HG02981 (cell line): ENCODE measurements around the gene APBA1.

Experiments used
- ATAC-seq: cut with Tn5 transposase; IDR thresholded peaks from one replicate; pipeline ENCODE4 v1.9.1; 2021; ENCODE audit warnings: mild to moderate bottlenecking, moderate library complexity; ENCODE audit not compliant: unreplicated experiment

APBA1 gene

DNA sequence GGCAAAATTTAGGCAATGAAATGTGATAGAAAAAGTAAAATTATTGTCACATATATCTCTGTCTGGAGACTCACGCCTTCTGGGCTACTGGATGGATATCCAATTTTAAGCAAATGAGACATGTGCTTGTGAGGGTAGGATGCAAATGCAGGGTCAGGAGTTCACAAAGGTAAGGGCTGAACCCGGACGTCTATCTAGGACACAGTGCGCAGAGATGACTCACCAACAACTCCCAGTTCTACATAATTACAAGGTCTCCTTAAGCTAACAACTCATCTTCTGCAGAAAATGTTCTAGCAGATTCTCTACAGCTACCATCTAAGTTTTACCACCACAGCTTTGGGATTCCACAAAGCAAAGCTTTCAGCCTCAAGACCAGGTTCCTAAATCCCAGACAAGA, 186.7 kb downstream of the APBA1 start:
- ATAC-seq: no peak

DNA sequence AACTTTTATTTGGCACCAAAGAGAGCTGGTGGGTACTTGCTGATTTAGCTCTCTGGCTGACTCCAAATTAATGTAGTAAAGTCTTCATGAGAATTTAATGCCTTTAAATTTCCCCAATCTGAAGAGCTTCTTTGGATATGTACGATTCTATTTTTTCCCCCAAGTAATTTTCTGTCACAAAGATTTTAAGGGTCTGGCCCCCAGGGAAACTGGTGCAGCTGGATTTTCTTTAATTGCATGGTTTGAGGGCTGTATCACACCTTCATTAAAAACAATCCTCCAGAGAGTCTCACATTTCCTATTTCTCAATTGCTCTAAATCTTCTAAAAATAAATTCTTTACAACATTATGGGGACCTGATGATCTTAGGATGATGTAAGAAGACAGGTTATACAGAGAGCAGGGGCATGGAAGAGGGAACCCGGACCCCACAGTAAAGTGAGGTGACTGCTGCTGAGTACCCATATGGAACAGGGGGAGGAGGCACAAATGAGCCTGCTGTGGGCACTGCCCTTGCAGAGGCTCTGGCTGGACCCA, 188.2 kb downstream of the APBA1 start:
- no peak for ATAC-seq

DNA sequence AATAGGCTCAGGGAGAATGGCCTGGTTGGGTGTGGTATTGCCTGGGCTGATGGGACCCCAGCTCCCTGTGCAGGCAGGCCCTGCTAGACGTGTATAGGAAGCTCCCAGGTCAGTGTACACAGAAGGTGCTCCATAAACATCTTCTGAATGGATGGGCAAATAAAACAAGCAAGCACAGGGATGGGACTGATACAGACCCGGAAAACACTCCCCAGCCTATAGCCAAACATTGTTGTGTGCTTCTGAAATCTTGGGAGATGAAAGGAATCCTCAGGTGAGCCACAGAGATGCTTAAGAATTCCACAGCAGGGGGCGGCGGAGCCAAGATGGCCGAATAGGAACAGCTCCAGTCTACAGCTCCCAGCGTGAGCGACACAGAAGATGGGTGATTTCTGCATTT, 195.4 kb downstream of the APBA1 start:
- no peak for ATAC-seq

DNA sequence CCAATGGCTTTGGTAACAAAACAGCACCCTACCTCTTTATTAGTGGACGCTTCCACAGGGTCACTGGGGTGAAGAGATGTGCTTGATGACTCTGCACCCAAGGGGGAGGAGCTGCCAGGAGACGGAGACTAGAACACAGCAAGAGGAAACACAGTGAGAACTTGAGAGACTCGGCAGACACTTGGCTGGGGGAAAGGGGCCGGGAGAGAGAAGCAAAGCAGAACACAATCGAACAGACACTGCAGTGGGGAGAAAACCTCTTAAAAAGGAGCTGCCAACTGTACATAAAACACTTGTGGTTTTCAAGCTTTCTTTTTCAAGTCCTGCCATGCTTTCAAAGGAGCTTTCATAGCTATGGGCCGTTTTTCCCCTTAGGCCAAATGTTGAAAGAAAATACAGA, 196.2 kb downstream of the APBA1 start:
- no peak for ATAC-seq

DNA sequence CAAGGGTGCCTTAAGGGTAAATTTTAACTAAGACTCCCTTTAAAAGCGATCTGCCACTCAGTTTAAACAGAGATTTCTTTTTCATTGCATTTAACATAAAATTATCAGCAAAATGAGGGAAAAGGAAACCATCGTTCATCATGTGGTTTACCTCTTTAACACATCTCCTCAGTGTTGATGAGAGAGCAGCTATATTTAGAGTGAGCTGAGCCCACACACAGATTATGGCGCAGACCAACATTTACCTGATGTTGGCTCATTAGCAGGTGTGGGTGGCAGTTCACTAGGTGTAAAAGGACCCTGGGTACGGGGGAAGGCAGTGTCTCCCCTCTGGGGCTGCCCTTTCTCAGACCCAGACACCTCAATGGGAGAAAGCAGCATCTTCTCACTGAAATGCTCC, 197.3 kb downstream of the APBA1 start:
- ATAC-seq: no peak

DNA sequence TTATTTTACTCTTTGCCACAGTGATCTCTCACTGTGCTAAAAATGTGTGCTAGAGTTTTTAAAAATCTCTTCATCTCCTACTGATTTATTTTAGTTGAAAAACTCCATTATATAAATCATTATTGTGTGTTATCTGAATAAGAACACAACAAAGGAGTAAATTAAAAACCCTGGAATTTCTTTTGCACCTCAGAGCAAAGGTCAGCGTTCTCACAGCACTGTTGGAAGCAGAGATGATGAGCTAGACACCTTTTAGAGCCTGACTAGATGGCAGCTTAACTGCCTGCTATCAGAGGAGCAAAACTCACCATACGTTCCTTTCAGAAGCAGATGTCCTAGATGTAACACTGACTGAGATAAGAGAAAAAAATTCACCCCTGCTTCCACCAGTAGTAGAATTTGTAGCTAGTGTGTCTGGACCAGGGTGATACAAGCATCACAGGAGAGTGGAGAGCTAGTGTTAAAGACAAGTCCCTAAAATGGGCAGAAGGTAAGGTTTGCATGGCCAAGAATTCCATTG, 200.0 kb downstream of the APBA1 start:
- ATAC-seq: no peak

DNA sequence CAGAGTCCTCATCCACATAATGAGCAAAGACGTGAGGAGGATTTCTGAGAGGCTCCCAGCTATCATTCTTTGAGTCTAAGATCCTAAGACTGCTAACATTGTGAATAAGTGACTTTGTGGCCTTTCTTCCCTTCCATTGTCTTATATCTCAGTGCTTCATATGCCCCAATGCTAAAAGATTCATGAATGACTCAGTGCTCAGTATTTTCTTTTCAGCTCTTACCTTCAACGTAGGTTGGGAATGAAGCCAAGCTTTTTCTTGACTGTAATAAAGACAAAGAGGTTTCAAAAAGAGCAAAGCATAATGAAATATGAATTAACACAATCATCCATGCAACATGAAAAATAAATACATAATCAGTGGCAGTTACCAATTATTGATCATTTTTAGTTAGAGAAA, 200.7 kb downstream of the APBA1 start:
- no peak for ATAC-seq

DNA sequence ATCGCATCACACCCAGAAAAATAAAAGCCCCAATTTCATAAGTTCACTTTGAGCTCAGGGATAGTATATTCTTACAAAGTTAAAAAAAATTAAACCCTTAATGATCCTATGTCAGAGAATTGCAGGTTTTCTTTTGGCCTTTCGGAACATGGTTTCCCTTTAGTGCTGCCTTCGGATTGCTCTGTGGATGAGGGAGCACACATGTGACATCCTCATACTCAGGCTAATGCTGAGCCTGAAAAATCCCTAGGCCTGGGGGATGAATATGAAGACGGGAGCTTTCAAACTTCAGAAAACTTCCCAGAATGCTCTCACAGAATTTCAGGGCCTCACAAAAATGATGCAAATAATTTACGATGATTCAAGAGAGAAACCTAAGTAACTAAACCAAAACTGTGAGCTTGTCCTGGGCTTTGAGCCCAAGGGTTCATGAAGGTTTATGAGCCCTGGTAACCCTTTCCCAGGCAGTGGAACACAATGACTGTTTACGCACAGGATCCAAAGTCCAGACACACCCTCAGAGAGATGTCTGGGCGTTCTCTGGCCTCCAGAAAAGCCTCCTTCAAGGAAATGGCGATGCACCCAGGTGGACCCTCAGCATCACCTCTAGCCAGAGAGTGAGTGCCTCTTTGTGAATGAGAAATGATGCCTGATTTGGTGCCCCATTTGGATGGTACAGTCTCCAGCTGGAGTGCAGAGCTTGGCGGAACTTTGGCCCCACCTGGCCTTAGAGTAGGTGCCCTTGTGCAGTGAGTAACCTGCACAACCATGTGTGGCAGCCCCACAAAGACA, 201.8 kb downstream of the APBA1 start:
- ATAC-seq: no peak

DNA sequence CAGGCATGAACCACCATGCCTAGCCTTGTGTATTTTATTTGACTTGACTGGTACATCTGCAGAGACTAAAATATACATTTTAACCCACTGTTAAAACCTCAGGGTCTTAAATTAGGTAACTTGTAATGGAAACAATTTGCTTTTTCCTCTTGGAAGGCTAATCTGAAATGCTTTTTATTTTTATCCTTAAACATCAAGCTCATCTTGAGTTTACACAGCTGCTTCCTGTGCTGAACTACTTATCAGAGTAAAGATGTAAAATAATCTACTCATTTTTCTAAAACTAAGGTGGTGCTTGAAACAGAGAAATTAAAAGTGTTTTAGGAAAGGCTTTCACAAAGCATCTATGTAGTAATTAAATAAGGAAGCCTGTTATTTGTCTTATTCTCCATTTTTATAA, 203.0 kb downstream of the APBA1 start:
- ATAC-seq: no peak

DNA sequence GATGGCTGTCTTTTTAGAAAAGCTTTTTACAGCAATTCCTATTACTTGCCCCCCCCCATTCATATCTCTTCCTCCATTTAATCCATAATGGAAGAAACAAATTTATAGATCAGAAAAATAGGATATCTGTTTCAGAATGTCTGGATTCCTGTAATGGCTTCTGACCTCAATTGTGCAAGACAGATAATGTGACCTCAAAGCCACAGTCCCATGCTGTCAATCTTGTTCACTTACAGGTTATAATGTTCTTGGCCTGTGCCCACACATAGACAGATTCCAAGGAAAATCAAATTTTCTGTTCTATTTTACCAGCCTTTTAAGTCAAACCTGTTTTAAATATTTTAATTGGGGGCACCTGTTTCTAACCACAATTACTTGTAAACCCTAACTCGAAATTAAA, 203.8 kb downstream of the APBA1 start:
- no peak for ATAC-seq

DNA sequence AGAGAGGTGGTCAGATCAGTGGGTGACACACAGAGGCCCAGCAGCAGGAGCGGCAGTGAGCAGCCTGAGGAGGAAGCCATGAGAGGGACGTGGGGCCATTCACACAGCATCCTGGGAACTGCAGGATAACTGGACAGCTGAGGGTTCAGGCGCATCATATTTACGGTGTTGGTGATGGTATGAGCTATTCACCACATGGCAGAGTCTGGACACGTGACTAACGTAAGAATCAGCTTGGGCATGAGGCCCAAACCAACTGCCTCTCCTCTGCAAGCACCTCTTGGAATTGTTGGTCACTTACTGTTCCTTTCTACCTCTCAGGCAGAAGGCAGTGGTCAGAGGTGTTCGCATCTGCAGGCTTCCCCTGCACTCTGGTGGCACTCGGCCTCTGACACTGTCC, 206.0 kb downstream of the APBA1 start:
- no peak for ATAC-seq

DNA sequence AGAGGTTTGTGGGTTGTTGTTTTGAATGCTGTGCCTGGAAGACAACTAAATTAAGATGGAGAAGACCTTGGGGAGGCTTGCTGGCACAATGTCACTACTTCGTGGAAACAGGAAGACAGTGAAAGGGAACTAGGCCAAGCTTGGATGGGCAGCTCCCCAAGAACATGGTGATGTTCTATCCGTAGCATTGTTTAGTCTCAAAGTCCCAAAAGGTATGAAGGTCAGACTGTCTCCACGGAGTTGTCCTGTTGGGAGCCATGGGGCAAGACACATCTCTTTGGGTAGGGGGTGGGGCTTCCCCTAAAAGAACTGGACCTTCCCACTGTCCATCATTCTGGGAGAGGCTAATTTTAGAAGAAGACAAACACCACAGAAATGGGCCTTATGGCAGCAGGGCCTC, 206.7 kb downstream of the APBA1 start:
- ATAC-seq: no peak

DNA sequence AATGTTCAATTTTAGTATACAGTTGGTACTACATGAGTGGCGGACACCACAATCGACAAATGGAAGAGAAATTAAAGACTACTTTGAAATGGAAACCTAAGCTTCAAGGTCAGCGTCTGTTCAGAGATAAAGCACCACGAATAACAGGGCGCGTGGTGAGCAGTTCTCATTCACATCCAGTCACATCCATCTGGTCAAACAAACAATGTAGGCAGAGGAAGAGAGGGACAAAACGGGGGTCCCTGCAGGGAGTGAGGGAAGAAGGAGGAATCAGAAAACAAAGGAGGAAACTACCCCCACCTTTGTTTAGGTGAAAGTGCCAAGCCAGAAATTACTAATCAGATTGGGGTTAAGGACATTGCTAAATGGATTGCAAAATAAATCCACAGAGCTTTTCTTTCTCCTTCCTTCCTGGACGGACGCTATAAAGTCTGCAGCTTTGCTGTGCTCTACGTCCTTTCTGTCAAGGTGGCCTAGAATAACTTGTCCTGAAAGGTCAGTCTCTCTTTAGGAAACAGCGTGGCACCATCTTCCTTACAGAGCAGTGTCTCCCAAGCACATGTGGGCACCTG, 208.6 kb downstream of the APBA1 start:
- no peak for ATAC-seq

DNA sequence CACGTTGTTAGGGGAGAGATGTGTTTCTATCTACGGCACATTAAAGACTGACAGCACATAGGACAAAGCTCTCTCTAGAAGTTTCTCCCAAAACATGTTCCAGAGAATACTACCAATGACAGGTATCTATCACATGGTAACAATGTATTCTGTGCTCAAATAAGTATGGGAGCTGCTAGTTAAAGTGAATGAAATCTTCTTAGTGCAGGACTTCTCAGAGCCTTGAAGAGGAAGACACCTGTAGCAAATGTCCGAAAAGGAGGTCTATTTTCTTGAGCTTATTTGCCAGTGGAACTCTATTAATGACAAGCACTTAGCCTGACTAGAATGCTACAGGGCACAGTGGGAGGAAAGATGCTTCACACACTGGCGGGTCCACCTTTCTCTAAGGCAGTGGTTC, 209.8 kb downstream of the APBA1 start:
- no peak for ATAC-seq

DNA sequence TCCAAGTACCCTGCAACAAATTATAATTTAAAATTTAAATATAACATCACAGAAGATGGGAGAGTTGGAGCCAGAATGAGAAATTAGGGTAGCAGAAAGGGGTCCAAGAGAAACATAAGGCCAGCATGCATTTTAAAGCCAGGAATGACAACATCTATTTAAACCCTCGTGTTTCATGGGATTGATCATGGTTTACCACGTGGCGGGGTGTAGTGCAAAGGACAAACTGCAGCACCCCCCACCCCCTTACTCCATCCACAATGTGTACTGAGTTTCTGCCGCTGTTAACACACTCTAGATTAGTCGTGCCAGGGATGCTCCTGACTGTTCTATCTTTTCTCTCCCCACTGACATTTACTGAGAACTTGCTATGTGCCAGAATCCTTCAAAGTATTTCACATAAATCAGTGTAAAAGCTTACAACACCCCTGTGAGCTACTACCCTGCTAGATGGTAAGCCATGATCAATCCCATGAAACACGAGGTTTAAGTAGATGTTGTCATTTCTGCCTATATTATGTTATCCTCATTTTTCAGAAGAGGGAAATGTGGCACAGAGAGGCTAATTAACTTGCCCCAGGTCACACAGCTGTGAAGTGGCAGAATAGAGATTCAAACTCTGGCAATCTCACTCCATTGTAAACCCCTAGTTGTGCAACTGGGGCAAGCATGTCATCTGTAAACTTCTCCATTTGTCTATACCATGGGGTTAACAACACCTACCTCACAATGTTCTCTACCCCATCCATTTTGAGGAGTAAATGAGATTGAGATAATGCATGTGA, 210.9 kb downstream of the APBA1 start:
- ATAC-seq: no peak

DNA sequence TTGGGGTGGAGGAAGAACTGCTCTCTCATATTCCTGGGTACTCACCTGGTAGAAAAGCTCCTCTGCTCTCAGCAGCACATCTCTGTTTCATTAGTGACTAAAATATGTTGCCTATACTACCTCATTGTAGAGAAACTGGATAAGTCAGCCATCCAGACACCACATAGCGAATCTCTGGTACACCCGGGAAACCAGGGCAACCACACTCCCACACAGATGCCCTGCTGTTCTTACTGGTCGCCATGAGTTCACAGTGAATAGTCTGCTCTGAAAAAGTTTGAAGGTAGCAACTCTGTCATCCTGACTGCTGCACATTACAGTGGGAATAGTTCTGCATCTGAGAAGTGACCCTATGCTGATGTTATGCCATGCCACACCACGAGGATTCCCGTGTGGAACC, 212.2 kb downstream of the APBA1 start:
- no peak for ATAC-seq

DNA sequence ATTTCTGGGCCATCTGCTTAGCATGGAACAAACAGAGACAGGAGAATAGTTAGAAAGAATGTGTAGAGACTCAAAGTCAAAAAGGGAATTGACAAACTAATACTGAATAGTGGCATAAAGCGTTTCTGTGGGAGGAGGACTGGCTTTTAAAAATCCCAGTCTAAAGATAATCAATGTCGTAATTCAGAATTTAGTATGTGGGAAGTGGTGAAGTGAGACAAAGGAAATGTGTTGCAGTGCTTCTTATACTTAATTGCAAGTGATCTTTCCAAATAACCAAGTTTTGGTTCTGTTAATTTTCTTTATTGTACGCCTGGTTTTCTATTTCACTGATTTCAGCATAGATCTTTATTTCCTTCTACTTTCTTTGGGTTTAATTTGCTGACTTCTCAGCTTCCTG, 214.0 kb downstream of the APBA1 start:
- ATAC-seq: no peak

DNA sequence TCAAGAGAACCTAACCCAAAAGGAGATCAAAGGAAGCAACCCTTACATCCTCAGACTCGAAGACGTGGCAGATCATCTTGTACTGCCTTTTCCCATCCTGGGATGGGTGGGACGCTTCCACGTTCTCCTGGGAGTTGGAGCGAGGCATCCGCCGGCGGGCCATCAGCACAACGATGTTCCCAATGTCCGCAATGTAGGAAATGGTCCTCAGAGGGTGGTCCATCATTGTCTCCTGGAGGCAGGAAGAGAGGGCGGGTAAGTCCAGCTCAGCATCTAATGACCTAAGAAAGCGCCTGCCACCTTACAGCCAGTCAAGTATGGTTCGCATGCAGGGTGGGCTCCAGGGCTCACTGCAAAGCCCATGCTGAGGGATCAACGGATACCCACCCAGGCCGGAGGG, 216.0 kb downstream of the APBA1 start:
- no peak for ATAC-seq

DNA sequence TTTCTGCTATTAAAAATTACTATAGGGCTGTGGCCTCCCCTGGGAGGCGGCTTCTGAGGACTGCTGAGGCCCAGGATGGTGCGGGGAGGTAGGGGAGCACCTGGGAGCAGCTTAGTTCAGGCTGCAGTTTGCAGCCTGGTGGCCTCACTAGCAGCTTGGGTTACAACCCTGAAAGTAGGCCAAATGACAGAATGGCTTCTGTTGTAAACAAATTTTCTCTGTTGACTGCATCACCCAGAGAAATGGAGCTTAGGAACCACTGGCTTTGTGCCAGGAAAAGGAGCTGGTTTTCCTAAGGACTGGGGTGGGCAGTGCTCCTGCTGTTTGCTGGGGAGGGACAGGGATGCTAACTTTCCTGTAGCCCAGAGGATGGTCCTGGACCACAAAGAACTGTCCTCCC, 216.9 kb downstream of the APBA1 start:
- no peak for ATAC-seq

DNA sequence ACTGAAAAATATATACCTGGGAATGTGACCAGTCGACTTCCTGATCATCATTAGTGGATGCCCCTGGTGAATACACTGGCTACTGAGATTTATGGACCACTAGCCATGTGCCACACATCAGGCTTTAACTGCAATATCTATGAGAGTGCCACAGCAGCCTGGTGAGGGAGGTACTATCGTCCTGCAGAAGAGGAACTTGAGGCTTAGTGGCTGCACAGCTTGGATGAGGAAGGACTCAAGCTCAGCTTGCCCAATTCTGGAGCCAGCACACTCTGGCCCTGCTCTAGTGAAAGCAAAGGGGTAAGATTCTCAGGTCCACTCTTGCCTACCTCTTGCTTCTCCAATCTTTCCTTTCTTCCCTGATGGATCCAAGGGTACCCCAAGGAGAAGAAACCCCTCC, 217.8 kb downstream of the APBA1 start:
- no peak for ATAC-seq

DNA sequence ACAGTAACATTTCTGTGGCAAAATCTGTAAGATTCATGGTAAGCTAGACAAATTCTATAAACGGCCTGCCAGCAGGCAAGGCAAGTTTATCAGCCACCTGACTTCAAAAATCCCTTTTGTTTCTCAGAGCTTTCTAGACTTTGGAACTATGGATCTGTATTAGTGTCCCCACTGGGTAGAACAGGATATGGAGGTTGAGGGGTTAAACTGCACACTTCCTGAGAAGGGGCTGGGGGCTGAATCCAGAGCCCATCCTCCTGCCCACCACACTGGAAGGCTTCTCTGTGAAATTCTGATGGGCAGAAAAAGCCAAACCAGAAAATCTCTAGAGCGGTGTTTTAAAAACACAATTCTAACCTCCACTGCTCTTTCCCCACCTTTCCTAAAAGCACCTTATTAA, 218.4 kb downstream of the APBA1 start:
- no peak for ATAC-seq
